ENCODE results near the gene ISYNA1.

Gene ISYNA1

GRCh38 chr19:18468517-18468916, 30.6 kb upstream of the ISYNA1 start:
- Histone ChIP-seq H3K36me3 (ENCODE audit: control insufficient read depth in 5 of 5, insufficient read depth in 5 of 5, low read length in 5 of 5) (peaks cover 0 to 36% (median 16%) of the 10 kb centered on the region in 5 donors), H3K27me3 (ENCODE audit: control insufficient read depth in 5 of 5, insufficient read depth in 4 of 5, low read length in 5 of 5) (no peaks in the 10 kb centered on the region), H3K9me3 (ENCODE audit: control insufficient read depth in 5 of 5, low read length in 5 of 5) (no peaks in the 10 kb centered on the region), H3K4me3 (ENCODE audit: low read depth in 1 of 5, low read length in 5 of 5) (no peak overlapping the region), H3K4me1 (ENCODE audit: control insufficient read depth in 5 of 5, insufficient read depth in 5 of 5, low read length in 5 of 5) (peaks cover 14 to 59% (median 51%) of the 10 kb centered on the region in 5 donors), H3K9ac (ENCODE audit: low read length in 5 of 5) (peak overlapping the region in 2 of 5 donors; percentile 10 to 30), H3K27ac (ENCODE audit: low read depth, low read length) (no peak overlapping the region)

- peaks cover 14 to 58% (median 51%) of the 10 kb centered on the region in 5 donors for H3K4me1 ChIP-seq (ENCODE audit: control insufficient read depth in 5 of 5, insufficient read depth in 5 of 5, low read length in 5 of 5)
- H3K9ac ChIP-seq (ENCODE audit: low read length in 5 of 5): peak overlapping the region in 1 of 5 donors; percentile 16
- no peak overlapping the region for H3K27ac ChIP-seq (ENCODE audit: low read depth, low read length)
- no peaks in the 10 kb centered on the region for H3K27me3 ChIP-seq (ENCODE audit: control insufficient read depth in 5 of 5, insufficient read depth in 4 of 5, low read length in 5 of 5)
- peaks cover 0 to 36% (median 16%) of the 10 kb centered on the region in 5 donors for H3K36me3 ChIP-seq (ENCODE audit: control insufficient read depth in 5 of 5, insufficient read depth in 5 of 5, low read length in 5 of 5)
- no peaks in the 10 kb centered on the region for H3K9me3 ChIP-seq (ENCODE audit: control insufficient read depth in 5 of 5, low read length in 5 of 5)
- H3K4me3 ChIP-seq (ENCODE audit: low read depth in 1 of 5, low read length in 5 of 5): no peak overlapping the region
Measured at GRCh38 chr19:18467978-18468377, 30.0 kb upstream of the ISYNA1 start.

GRCh38 chr19:18466354-18466753, 28.4 kb upstream of the ISYNA1 start:
- H3K36me3 ChIP-seq (ENCODE audit: control insufficient read depth in 5 of 5, insufficient read depth in 5 of 5, low read length in 5 of 5): peaks cover 0 to 30% (median 13%) of the 10 kb centered on the region in 5 donors
- H3K4me1 ChIP-seq (ENCODE audit: control insufficient read depth in 5 of 5, insufficient read depth in 5 of 5, low read length in 5 of 5): peaks cover 17 to 64% (median 58%) of the 10 kb centered on the region in 5 donors
- no peak overlapping the region for H3K9ac ChIP-seq (ENCODE audit: low read length in 5 of 5)
- H3K4me3 ChIP-seq (ENCODE audit: low read depth in 1 of 5, low read length in 5 of 5): no peak overlapping the region
- H3K9me3 ChIP-seq (ENCODE audit: control insufficient read depth in 5 of 5, low read length in 5 of 5): no peaks in the 10 kb centered on the region
- no peaks in the 10 kb centered on the region for H3K27me3 ChIP-seq (ENCODE audit: control insufficient read depth in 5 of 5, insufficient read depth in 4 of 5, low read length in 5 of 5)
- H3K27ac ChIP-seq (ENCODE audit: low read depth, low read length): peak overlapping the region; percentile 71

- Histone ChIP-seq H3K4me3 (ENCODE audit: low read depth in 1 of 5, low read length in 5 of 5) (no peak overlapping the region), H3K36me3 (ENCODE audit: control insufficient read depth in 5 of 5, insufficient read depth in 5 of 5, low read length in 5 of 5) (peaks cover 0 to 30% (median 17%) of the 10 kb centered on the region in 5 donors), H3K4me1 (ENCODE audit: control insufficient read depth in 5 of 5, insufficient read depth in 5 of 5, low read length in 5 of 5) (peaks cover 19 to 68% (median 62%) of the 10 kb centered on the region in 5 donors), H3K27ac (ENCODE audit: low read depth, low read length) (peak overlapping the region; percentile 71), H3K27me3 (ENCODE audit: control insufficient read depth in 5 of 5, insufficient read depth in 4 of 5, low read length in 5 of 5) (no peaks in the 10 kb centered on the region), H3K9me3 (ENCODE audit: control insufficient read depth in 5 of 5, low read length in 5 of 5) (no peaks in the 10 kb centered on the region), H3K9ac (ENCODE audit: low read length in 5 of 5) (no peak overlapping the region)
Measured at GRCh38 chr19:18465964-18466339, 28.0 kb upstream of the ISYNA1 start.

GRCh38 chr19:18465214-18465963, 27.5 kb upstream of the ISYNA1 start:
- peaks cover 24 to 70% (median 66%) of the 10 kb centered on the region in 5 donors for H3K4me1 ChIP-seq (ENCODE audit: control insufficient read depth in 5 of 5, insufficient read depth in 5 of 5, low read length in 5 of 5)
- H3K4me3 ChIP-seq (ENCODE audit: low read depth in 1 of 5, low read length in 5 of 5): peak overlapping the region in 1 of 5 donors; percentile 25
- peaks cover 0 to 30% (median 17%) of the 10 kb centered on the region in 5 donors for H3K36me3 ChIP-seq (ENCODE audit: control insufficient read depth in 5 of 5, insufficient read depth in 5 of 5, low read length in 5 of 5)
- H3K27me3 ChIP-seq (ENCODE audit: control insufficient read depth in 5 of 5, insufficient read depth in 4 of 5, low read length in 5 of 5): no peaks in the 10 kb centered on the region
- H3K9me3 ChIP-seq (ENCODE audit: control insufficient read depth in 5 of 5, low read length in 5 of 5): no peaks in the 10 kb centered on the region
- H3K27ac ChIP-seq (ENCODE audit: low read depth, low read length): peak overlapping the region; percentile 71
- peak overlapping the region in 4 of 5 donors; percentile 21 to 82 (median 49) for H3K9ac ChIP-seq (ENCODE audit: low read length in 5 of 5)

GRCh38 chr19:18464646-18465045, 26.7 kb upstream of the ISYNA1 start:
- H3K4me3 ChIP-seq (ENCODE audit: low read depth in 1 of 5, low read length in 5 of 5): peak overlapping the region in 1 of 5 donors; percentile 25
- peak overlapping the region; percentile 71 for H3K27ac ChIP-seq (ENCODE audit: low read depth, low read length)
- no peaks in the 10 kb centered on the region for H3K27me3 ChIP-seq (ENCODE audit: control insufficient read depth in 5 of 5, insufficient read depth in 4 of 5, low read length in 5 of 5)
- H3K4me1 ChIP-seq (ENCODE audit: control insufficient read depth in 5 of 5, insufficient read depth in 5 of 5, low read length in 5 of 5): peaks cover 32 to 69% (median 64%) of the 10 kb centered on the region in 5 donors
- peaks cover 0 to 36% (median 18%) of the 10 kb centered on the region in 5 donors for H3K36me3 ChIP-seq (ENCODE audit: control insufficient read depth in 5 of 5, insufficient read depth in 5 of 5, low read length in 5 of 5)
- H3K9ac ChIP-seq (ENCODE audit: low read length in 5 of 5): peak overlapping the region; percentile 10 to 82 (median 26)
- no peaks in the 10 kb centered on the region for H3K9me3 ChIP-seq (ENCODE audit: control insufficient read depth in 5 of 5, low read length in 5 of 5)

- Histone ChIP-seq H3K4me1 (ENCODE audit: control insufficient read depth in 5 of 5, insufficient read depth in 5 of 5, low read length in 5 of 5) (peaks cover 35 to 81% (median 66%) of the 10 kb centered on the region in 5 donors), H3K27me3 (ENCODE audit: control insufficient read depth in 5 of 5, insufficient read depth in 4 of 5, low read length in 5 of 5) (no peaks in the 10 kb centered on the region), H3K9me3 (ENCODE audit: control insufficient read depth in 5 of 5, low read length in 5 of 5) (no peaks in the 10 kb centered on the region), H3K9ac (ENCODE audit: low read length in 5 of 5) (peak overlapping the region in 2 of 5 donors; percentile 26 to 38), H3K36me3 (ENCODE audit: control insufficient read depth in 5 of 5, insufficient read depth in 5 of 5, low read length in 5 of 5) (peaks cover 0 to 59% (median 25%) of the 10 kb centered on the region in 5 donors), H3K4me3 (ENCODE audit: low read depth in 1 of 5, low read length in 5 of 5) (no peak overlapping the region), H3K27ac (ENCODE audit: low read depth, low read length) (peak overlapping the region; percentile 93)
Measured at GRCh38 chr19:18461471-18461870, 23.5 kb upstream of the ISYNA1 start.

- Histone ChIP-seq H3K27ac (ENCODE audit: low read depth, low read length) (peak overlapping the region; percentile 93), H3K4me3 (ENCODE audit: low read depth in 1 of 5, low read length in 5 of 5) (no peak overlapping the region), H3K9me3 (ENCODE audit: control insufficient read depth in 5 of 5, low read length in 5 of 5) (no peaks in the 10 kb centered on the region), H3K27me3 (ENCODE audit: control insufficient read depth in 5 of 5, insufficient read depth in 4 of 5, low read length in 5 of 5) (no peaks in the 10 kb centered on the region), H3K4me1 (ENCODE audit: control insufficient read depth in 5 of 5, insufficient read depth in 5 of 5, low read length in 5 of 5) (peaks cover 35 to 75% (median 62%) of the 10 kb centered on the region in 5 donors), H3K9ac (ENCODE audit: low read length in 5 of 5) (peak overlapping the region in 3 of 5 donors; percentile 26 to 40 (median 38)), H3K36me3 (ENCODE audit: control insufficient read depth in 5 of 5, insufficient read depth in 5 of 5, low read length in 5 of 5) (peaks cover 0 to 65% (median 30%) of the 10 kb centered on the region in 5 donors)
Measured at GRCh38 chr19:18460900-18461299, 23.0 kb upstream of the ISYNA1 start.

- Histone ChIP-seq H3K9me3 (ENCODE audit: control insufficient read depth in 5 of 5, low read length in 5 of 5) (no peaks in the 10 kb centered on the region), H3K4me1 (ENCODE audit: control insufficient read depth in 5 of 5, insufficient read depth in 5 of 5, low read length in 5 of 5) (peaks cover 23 to 54% (median 42%) of the 10 kb centered on the region in 5 donors), H3K27me3 (ENCODE audit: control insufficient read depth in 5 of 5, insufficient read depth in 4 of 5, low read length in 5 of 5) (no peaks in the 10 kb centered on the region), H3K27ac (ENCODE audit: low read depth, low read length) (peak overlapping the region; percentile 79), H3K9ac (ENCODE audit: low read length in 5 of 5) (peak overlapping the region in 2 of 5 donors; percentile 16 to 44), H3K36me3 (ENCODE audit: control insufficient read depth in 5 of 5, insufficient read depth in 5 of 5, low read length in 5 of 5) (peaks cover 0 to 68% (median 32%) of the 10 kb centered on the region in 5 donors), H3K4me3 (ENCODE audit: low read depth in 1 of 5, low read length in 5 of 5) (no peak overlapping the region)
Measured at GRCh38 chr19:18457483-18458331, 19.8 kb upstream of the ISYNA1 start.
